ENCODE measurements around the gene SERINC2. TPM values are rescaled to one million over a fixed set of nuclear protein-coding genes. Genes with fewer than 3 reads are reported as not detected.

Gene SERINC2
- total and polyA plus RNA-seq, 9 of the 15 experiments (the other 6 are each of a cell fraction or from before 2014, with no cell fraction given): 0.07 to 1.2 (median 0.70) TPM; not detected in 2

GRCh38 chr1:31412732-31413404 is at the start of gene SERINC2 (continued):
- TF ChIP-seq ETV5 (CRISPR knock-in tag; IDR thresholded peaks at IDR 0.05; ENCODE audit: low read depth) (0 out of 2 replicates have a peak, but pooled peaks have one; percentile 8), ZBTB1 (CRISPR knock-in tag; IDR thresholded peaks at IDR 0.05; ENCODE audit: borderline replicate concordance, low read depth) (0 out of 2 replicates have a peak, but pooled peaks have one; percentile 37), U2AF1 (optimal IDR thresholded peaks at IDR 0.05; ENCODE audit: low read depth, low read length) (no peak), NONO (IDR thresholded peaks at IDR 0.05; ENCODE audit: low read depth in 2 of 2, low read length in 1 of 2) (peak in 1 of 2 experiments; percentile 48; a peak in 1 of 4 replicates), POLR2G (IDR thresholded peaks at IDR 0.05; ENCODE audit: low read depth, low read length) (peak; percentile 68), ZNF445 (CRISPR knock-in tag; IDR thresholded peaks at IDR 0.05; ENCODE audit: low read depth) (no peak)

DNA sequence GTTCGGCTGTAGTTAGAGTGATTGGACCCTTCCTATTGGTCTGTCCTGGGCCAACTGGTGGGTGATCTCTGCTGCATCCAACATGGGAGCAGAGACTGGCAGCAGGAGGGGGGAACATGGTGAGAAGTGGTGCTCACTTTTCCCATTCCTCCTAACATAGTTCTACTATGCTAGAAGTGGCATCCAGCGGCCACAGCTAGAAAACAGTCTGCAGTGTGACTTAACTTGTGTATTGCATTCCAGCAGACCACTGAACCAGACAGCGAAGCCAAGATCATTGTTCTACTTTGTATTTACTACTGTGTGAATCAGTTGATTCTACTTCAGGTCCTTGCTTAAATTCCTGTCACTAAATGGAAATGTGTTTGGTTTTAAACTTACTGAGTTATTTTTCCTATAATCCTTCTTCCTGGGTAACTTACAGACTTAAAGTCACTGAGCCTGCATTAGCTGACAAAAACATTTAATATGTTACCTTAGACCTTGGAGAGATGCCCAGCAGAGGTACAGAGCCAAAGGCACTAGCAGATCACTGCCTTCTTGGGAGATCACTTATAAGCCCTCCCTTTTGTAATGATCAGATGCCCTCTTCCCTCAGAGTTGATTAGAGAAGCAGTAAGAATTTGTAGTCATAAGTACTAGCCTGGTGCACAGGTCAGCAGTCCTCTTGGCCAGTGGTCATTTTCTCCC is 48.3 kb upstream of the SERINC2 start:
- H3K9ac ChIP-seq (ENCODE audit: insufficient read depth in 1 of 2, low read depth in 2 of 2, low read length in 2 of 2): no peak overlapping the region
- ATAC-seq: no peak
- no peak overlapping the region for H2AFZ ChIP-seq (ENCODE audit: low read depth, low read length)
- no peak for DNase-seq (ENCODE audit: extremely low read depth in 1 of 4, low spot score in 3 of 4)
- intact Hi-C loops (cut with micrococcal nuclease): no loop called here
- H3K9me1 ChIP-seq (ENCODE audit: control insufficient read depth, insufficient read depth, low read length): no peaks in the 10 kb centered on the region
- in situ Hi-C loops (cut with MboI): no loop called here
- no peak overlapping the region for H3K27ac ChIP-seq (ENCODE audit: extremely low read depth, low read depth, low read length)
- no peaks in the 10 kb centered on the region for H3K79me2 ChIP-seq (ENCODE audit: control insufficient read depth, insufficient read depth, low read length)
- H3K4me2 ChIP-seq (ENCODE audit: insufficient read depth, low read length): no peak overlapping the region
- H3K4me3 ChIP-seq: no peak overlapping the region
- ChIA-PET POLR2A (interaction anchor here (0.6 to 0.8 kb wide), 2 partner anchors 8 to 46 kb away, joined by 3 read pairs; partner anchors contain the start of gene FABP3), CTCF (ENCODE audit: low intra/inter-chr PET ratio) (no interaction called here)
- no peaks in the 10 kb centered on the region for H3K27me3 ChIP-seq (ENCODE audit: control insufficient read depth in 2 of 2, insufficient read depth in 2 of 2, low read length in 2 of 2)
- H3K36me3 ChIP-seq (ENCODE audit: control insufficient read depth, insufficient read depth, low read length): peaks cover 51% of the 10 kb centered on the region
- WGBS (ENCODE audit: insufficient coverage, low coverage, missing lambda C conversion rate): 78% methylated on average over 3 of the region's 3 CpGs
- no TSS peak for BruUV-seq (replicated peaks)
- no peaks in the 10 kb centered on the region for H3K9me3 ChIP-seq (replicated peaks; ENCODE audit: control insufficient read depth, insufficient read depth, low read depth, low read length)
- no peak for FAIRE-seq
- H3K4me1 ChIP-seq (replicated peaks in 1 of 2; ENCODE audit: control insufficient read depth in 2 of 2, insufficient read depth in 2 of 2, low read length in 2 of 2): peaks cover 6 to 10% of the 10 kb centered on the region in 2 experiments; a peak in 3 of 5 replicates
- H4K20me1 ChIP-seq (replicated peaks; ENCODE audit: control insufficient read depth, insufficient read depth, low read length): 0 out of 2 replicates have a peak, but pooled peaks cover 3% of the 10 kb centered on the region
- TF ChIP-seq, protein P1, sequence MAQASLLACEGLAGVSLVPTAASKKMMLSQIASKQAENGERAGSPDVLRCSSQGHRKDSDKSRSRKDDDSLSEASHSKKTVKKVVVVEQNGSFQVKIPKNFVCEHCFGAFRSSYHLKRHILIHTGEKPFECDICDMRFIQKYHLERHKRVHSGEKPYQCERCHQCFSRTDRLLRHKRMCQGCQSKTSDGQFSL (CRISPR knock-in tag; IDR thresholded peaks at IDR 0.05): no peak
- TF ChIP-seq, protein P1 (tag; IDR thresholded peaks at IDR 0.05): no peak
- TF ChIP-seq SRSF7 (optimal IDR thresholded peaks at IDR 0.05; ENCODE audit: low read depth, low read length) (no peak), ZNF561 (CRISPR knock-in tag; conservative IDR thresholded peaks at IDR 0.05) (no peak), NFE2 (IDR thresholded peaks at IDR 0.05; ENCODE audit: low read depth) (no peak), KDM5B (IDR thresholded peaks at IDR 0.05; ENCODE audit: insufficient replicate concordance, low read depth, low read length) (no peak), SMARCE1 (IDR thresholded peaks at IDR 0.05) (no peak)
- TF ChIP-seq, protein P2, sequence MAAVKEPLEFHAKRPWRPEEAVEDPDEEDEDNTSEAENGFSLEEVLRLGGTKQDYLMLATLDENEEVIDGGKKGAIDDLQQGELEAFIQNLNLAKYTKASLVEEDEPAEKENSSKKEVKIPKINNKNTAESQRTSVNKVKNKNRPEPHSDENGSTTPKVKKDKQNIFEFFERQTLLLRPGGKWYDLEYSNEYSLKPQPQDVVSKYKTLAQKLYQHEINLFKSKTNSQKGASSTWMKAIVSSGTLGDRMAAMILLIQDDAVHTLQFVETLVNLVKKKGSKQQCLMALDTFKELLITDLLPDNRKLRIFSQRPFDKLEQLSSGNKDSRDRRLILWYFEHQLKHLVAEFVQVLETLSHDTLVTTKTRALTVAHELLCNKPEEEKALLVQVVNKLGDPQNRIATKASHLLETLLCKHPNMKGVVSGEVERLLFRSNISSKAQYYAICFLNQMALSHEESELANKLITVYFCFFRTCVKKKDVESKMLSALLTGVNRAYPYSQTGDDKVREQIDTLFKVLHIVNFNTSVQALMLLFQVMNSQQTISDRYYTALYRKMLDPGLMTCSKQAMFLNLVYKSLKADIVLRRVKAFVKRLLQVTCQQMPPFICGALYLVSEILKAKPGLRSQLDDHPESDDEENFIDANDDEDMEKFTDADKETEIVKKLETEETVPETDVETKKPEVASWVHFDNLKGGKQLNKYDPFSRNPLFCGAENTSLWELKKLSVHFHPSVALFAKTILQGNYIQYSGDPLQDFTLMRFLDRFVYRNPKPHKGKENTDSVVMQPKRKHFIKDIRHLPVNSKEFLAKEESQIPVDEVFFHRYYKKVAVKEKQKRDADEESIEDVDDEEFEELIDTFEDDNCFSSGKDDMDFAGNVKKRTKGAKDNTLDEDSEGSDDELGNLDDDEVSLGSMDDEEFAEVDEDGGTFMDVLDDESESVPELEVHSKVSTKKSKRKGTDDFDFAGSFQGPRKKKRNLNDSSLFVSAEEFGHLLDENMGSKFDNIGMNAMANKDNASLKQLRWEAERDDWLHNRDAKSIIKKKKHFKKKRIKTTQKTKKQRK (IDR thresholded peaks at IDR 0.05; ENCODE audit: borderline replicate concordance, low read depth, low read length): no peak

All from K562 (cell line).